Endometrial microvascular endothelial cells (primary cell): ENCODE results near the gene TMEM132C. TPM values are rescaled to one million over a fixed set of nuclear protein-coding genes. Genes with fewer than 3 reads are reported as not detected.

ENCODE experiments used
- in situ Hi-C: cut with HindIII; loops from 2 replicates; pipeline ENCODE4 v1.10.0; 2017; ENCODE audit warnings: low sequenced_read_pairs, low pct_unique_long_range_greater_than_20kb; ENCODE audit errors: inconsistent ontology term
- total RNA-seq: library from RNA; depleted of rRNA; stranded (reverse); fragments of >200 nt; gene quantifications from one replicate; pipeline ENCODE4 v1.2.3, GENCODE V29; 2015; ENCODE audit errors: inconsistent ontology term

TMEM132C gene
- total RNA-seq, 1 donor from 2014 or later, result not detected

DNA sequence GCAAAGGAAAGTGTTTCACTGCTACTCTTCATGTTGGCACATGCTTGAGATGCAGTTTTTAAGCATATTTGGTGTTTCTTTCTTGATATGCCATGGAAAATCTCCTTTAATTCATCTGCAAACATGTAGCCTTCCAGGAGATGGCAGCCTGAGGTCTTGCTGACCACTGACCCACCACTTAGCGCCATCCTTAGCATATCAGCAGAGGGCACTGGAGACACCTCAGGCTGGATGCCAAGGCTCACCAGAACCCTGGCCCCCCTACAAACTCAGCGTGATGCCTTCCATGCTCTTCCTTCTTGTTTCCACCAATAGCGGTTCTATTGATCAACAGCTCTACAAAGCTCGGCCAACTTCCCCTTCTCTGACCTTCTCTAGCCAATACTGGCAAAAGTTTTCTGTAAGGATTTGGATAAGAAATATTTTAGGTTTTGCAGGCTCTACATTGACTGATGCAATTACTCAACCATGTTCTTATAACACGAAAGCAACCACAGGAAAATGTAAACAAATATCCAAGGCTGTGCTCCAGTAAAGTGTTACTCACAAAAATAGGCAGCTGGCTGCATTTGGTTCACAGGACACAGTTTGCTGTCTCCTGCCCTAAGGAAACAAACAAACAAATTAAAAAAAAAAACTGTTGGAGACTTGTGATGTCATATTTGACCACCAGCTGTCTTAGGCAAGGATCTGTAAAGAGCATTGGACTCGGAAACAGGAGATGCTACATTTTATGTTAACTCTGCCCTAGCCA is 347.0 kb downstream of the TMEM132C start:
- in situ Hi-C loops, result no loop called here

DNA sequence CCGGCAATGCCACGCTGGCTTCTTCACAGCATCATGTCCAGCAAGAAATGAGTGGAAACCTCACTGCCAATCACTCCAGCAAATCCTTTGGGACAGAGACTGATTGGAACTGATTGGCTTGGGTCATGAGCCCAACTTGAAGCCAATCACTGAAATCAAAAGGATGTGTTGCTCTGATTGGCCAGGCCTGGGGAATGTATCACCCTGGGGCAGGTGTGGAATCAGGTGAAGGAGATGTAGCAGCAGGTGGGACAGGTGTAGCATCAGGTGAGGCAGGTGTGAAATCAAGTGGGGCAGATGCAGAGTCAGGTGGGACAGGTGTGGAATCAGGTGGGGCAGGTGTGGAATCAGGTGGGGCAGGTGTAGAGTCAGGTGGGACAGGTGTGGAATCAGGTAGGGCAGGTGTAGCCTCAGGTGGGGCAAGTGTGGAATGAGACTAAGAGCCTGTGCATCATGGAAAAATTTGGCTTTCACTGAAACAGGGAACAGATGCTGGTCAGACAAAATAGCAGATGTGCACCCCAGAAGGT is 350.4 kb downstream of the TMEM132C start:
- in situ Hi-C loops, result no loop called here

- in situ Hi-C loops, result no loop called here
Observed at GRCh38 chr12:128619263-128619662, 352.3 kb downstream of the TMEM132C start.

- in situ Hi-C loops, result no loop called here
Observed at GRCh38 chr12:128621304-128621703, 354.3 kb downstream of the TMEM132C start.

GRCh38 chr12:128623748-128624147 is 356.8 kb downstream of the TMEM132C start:
- in situ Hi-C loops, result no loop called here

GRCh38 chr12:128626808-128627320 is 359.9 kb downstream of the TMEM132C start:
- in situ Hi-C loops, result no loop called here

- in situ Hi-C loops, result no loop called here
Observed at GRCh38 chr12:128627659-128628058, 360.7 kb downstream of the TMEM132C start.

- in situ Hi-C loops, result no loop called here
Observed at GRCh38 chr12:128629979-128630378, 363.0 kb downstream of the TMEM132C start.

DNA sequence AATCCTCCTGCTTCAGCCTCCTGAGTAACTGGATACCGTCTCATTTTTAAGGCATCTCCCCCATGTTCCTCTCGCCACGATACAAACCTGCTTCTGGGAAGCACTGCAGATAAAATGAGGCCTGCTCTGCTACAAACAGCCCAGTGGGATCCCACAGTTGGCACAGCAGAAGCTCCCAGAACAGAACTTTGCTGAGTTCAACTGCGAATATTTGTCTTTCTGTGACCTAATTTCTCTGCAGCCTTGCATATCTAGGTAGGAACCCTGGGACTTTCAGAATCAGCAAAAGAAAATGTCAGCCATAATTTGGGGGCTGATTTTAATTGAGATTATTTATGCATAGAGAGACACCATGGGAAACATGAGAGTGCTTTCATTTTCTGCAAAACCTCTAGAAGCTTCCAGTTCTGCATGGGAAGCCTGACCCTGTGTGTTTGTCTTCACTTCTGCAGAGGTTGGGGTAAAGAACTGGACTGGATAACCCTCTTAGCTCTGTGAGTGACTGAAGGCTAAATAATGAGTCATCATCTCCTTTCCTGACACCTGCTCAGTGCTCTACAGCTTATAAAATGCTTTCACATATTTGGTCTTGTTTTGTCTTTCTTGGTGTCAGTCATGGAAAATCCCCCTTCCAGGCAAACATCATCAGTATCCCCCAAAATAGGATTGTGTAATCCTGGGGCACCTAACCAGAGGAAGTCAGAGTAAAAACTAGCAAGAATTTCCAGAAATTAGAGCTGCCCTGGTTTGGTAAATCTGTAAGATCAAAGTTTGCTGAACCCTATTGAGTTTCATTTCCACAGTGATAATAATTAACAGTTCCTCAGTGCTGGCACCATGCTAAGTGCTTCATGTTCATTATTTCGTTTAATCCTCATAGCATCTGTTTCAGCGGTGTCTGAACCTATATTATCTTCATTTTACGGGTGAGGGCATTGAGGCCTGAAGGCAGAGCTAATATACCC is 371.0 kb downstream of the TMEM132C start:
- in situ Hi-C loops, result no loop called here

GRCh38 chr12:128639089-128639488 is 372.1 kb downstream of the TMEM132C start:
- in situ Hi-C loops, result no loop called here

DNA sequence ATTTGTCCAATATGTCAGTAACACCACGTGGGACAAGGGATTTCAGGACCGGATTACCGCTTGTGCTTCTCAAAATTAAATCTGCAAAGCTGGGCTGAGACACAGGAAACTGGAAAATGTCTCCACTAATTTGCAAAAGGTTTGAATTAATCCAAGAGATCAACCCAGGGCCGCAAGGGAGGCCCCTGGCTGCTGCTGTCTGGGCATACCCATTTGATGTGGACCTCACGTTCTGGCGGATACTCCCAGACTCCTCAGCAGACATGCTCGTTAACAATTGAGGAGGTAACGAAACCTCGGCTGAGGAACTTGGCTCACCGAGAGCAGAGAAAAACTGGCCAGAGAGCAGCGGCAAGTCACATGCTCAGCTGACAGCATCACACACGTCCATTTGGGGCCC is 376.2 kb downstream of the TMEM132C start:
- in situ Hi-C loops, result no loop called here

DNA sequence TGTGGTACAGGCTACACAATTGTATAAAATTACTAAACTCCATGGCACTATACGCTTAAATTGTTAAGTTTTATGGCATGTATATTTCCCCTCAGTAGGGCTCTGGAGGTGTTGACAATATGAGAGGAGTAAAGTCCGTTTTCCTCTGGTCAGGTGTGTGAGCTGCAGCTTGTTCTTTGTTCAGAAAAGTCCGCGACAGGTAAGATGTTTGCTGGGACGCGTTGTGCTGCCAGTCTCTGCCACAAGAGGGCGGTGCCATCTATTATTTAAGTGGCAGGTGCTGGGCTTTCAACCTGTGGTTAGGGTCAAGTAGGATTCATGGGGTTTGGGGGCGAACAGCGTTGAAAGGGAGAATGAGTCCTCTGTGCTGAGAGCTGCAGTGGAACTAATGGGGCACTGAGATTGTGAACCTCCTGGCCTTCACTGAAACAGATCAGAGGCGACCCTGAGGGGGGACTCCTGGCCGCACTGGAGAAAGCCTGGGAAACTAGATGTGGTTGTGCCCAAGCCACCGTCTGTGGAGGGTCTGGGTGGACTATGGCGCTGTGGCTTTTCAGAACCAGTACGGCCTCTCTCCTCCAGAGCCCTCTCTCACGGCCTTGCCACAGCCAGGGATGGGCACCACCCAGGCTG is 377.8 kb downstream of the TMEM132C start:
- in situ Hi-C loops, result no loop called here

- in situ Hi-C loops, result no loop called here
Observed at GRCh38 chr12:128649902-128650301, 382.9 kb downstream of the TMEM132C start.

GRCh38 chr12:128652136-128652751 is 385.3 kb downstream of the TMEM132C start:
- in situ Hi-C loops, result no loop called here

DNA sequence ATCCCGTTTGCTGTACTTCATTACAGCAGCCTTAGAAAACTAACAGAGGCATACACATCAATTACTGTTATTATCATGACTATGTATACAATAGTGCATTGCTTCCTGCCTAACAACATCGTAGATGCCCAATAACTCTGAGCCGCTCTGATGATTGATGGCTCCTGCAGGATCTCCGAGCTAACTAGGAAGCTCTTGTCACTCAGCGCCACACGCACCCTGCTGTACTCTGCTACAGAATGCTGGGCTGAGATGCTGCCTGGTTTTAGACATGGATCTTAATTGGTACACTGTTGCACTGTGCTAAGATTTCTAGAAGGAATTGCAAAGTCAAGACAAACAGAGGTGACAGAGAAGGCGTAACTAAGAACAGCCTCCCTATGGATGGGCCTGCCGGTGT is 387.5 kb downstream of the TMEM132C start:
- in situ Hi-C loops, result no loop called here

DNA sequence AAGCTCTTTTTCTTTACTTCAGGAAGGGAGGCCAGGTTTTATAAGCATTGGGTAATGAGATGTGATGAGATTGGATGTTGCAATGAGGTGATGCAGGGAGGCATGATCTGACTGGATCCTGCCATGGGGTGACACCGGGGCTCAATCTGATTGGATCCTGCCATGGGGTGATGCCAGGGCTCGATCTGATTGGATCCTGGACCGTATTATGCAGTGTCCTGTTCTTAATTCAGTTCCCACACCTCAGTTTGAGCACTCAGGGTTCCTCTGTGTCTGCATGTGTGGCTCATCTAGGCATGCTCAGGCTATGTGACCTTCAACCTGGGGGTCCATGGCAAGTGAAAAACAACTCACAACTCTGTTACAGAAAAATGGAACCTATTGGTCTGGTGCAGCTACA is 390.4 kb downstream of the TMEM132C start:
- in situ Hi-C loops, result no loop called here

DNA sequence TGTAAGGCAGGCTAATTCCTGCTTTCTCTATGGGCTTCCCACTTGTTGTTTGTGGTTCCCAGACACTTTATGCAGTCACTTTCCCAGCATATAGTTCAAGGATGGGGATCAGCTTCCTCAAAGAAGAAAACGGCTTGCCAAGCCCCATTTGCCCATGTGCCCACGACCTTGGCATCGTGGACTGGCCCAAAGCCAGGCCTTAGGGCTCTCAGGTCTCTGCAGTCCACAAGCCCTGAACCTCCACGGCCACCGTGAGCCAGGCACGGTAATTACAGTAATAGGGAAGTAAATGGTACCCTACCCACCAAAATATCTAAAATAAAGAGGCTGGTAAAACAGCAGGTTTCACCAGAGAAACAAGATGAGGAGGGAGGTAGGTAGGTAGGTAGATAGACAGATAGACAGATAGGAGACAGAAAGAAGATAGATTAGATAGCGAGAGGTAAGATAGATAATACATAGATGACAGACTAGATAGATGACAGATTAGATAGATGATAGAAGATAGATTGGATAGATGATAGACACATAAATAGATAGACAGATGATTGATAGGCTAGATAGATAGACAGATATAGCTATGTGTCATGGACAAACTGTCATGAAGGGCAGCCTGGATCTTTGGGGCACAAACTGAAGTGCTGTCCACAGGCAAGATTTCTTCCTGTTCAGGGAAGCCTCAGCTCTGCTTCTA is 393.7 kb downstream of the TMEM132C start:
- in situ Hi-C loops, result no loop called here

DNA sequence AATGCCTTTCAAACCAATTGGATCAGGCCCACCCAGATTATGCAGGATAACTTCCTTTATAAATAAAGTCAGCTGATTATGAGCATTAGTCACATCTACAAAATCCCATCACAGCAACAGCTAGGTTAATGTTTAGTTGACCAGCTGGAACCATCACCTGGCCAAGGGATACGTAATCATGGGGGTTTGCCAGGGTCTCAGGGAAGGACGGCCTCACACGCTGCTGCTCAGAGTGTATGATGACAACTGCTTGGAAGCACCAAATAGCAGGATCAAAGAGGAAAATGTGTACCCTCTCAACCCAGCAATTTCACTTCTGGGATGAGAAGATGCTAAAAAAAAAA is 394.2 kb downstream of the TMEM132C start:
- in situ Hi-C loops, result no loop called here
